GM12875 (cell line): ENCODE results near the gene SAFB2.

Experiments
- H3K4me3 ChIP-seq: one replicate; pipeline ENCODE4 v1.5.1; 2011; ENCODE audit warnings: low read depth, low read length, control low read depth
- TF ChIP-seq, protein P1 (sequence below): IDR thresholded peaks from 2 replicates; pipeline ENCODE4 v1.5.1; 2011; ENCODE audit warnings: low read depth, mild to moderate bottlenecking, control low read depth, inconsistent platforms, low read length, moderate library complexity, borderline replicate concordance; ENCODE audit not compliant: insufficient read depth

The SAFB2 gene

DNA sequence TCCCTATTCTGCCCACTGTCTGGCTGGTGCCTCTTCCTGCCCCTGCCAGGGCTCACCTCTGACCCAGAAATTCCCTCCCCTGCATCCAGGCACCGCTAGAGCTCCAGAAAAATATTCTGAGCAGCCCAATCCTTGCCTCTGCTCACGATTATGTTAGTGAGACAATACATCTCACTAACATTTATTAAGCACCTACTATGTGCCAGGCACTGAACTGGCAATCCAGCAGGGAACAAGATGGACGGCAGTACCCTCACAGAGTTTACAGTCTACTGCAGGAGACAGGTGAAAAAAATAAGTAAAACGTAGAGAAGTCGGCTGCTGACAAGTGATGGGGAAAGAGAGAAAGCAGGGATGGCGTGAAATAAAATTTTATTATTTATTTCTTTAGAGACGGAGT is 60.3 kb downstream of the SAFB2 start:
- TF ChIP-seq, protein P1, sequence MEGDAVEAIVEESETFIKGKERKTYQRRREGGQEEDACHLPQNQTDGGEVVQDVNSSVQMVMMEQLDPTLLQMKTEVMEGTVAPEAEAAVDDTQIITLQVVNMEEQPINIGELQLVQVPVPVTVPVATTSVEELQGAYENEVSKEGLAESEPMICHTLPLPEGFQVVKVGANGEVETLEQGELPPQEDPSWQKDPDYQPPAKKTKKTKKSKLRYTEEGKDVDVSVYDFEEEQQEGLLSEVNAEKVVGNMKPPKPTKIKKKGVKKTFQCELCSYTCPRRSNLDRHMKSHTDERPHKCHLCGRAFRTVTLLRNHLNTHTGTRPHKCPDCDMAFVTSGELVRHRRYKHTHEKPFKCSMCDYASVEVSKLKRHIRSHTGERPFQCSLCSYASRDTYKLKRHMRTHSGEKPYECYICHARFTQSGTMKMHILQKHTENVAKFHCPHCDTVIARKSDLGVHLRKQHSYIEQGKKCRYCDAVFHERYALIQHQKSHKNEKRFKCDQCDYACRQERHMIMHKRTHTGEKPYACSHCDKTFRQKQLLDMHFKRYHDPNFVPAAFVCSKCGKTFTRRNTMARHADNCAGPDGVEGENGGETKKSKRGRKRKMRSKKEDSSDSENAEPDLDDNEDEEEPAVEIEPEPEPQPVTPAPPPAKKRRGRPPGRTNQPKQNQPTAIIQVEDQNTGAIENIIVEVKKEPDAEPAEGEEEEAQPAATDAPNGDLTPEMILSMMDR: no peak
- no peak overlapping the region for H3K4me3 ChIP-seq

DNA sequence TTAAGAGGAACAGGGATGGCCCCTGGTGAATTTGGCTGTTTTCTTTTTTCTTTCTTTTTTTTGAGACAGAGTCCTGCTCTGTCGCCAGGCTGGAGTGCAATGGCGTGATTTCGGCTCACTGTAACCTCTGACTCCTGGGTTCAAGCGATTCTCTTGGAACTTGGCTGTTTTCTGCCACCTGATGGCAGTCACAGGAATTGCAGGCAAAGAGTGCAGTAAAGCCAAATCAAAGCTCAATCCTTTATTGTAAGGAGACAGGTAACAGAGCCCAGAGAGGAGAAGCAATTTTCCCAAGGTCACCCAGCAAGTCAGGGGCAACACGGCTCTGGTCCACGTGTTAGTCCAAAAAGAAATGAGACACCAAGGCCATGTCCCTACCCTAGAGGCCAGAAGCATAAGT is 61.0 kb downstream of the SAFB2 start:
- no peak overlapping the region for H3K4me3 ChIP-seq
- TF ChIP-seq, protein P1: peak; percentile 40; the same call in 1 of the 2 replicates

DNA sequence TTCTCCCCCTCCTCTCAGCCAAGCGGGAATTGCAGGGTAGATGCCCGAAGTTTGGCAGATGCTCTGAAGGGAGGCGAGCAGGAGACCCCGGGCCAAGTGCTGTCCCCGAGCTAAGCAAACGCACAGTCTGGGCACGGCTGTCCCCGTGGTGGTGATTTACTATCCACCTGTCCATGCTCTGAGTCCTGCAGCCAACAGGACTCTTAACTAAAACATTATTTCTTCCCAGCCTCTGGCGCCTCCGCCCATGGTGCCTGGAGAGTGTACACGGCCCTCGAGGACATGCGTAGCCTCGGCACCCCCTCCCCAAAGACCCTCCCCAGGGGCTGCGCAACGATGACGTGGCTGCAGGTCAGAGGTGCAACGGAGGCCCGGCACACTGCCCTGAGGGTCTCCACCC is 62.4 kb downstream of the SAFB2 start:
- no peak overlapping the region for H3K4me3 ChIP-seq
- TF ChIP-seq, protein P1: no peak

DNA sequence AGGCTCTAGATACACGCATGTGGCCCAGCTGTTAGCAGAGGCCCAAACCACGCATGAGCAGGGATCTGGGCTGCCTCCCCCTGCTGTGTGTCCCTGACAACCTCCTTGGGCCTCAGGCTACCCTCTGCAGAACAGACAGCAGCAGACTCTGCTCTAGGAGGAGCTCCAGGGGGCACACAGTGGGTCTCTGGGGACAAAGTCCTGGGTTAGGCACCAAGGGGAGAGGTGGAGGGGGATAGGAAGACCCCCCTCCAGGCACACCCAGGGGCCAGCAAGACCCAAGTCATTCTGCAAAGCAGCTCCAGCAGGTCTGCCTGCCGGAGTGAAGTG is 62.8 kb downstream of the SAFB2 start:
- no peak overlapping the region for H3K4me3 ChIP-seq
- TF ChIP-seq, protein P1: no peak

DNA sequence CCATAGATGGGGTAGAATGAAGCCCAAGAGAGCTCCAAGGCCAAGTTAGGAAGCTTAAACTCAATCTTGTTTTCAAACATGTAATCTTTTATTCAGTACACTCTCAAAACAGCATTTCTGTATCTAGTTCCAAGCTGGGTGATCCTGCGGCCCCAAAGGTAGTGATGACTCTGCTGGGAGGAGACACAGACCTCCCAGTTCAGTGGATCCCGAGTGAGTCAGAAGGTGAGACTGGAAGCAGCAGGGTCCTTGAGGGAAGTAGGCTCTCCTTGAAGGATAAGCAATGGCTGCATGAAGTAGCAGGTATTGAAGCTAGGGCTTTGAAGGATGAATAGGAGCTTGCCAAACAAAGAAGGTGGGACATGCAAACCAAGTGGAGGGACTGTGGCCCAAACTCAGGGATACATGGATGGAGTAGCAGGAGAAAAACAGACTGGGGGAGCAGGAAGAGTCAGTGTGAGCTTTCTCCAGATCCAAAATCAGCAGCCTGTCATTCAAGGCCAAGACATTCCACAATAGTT is 64.4 kb downstream of the SAFB2 start:
- TF ChIP-seq, protein P1: no peak
- H3K4me3 ChIP-seq: no peak overlapping the region

DNA sequence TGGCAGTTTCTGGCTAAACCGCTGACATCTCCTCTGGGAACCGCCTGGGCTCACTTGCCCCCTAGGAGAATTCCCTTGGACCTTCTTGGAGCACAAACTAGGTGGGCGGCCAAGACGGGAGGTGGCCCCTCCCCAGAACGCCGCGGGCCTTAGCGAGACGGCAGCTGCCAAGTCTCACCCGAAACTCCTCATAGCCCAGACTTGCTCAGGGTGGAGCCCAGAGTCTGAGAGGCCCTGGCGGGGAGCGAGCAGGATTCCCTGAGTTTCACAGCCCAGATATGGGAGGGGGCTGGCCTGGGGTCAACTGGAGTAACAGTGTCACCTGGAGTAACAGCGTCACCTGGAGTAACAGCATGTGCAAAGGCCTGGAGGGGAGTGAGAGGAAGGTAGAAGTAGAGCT is 64.9 kb downstream of the SAFB2 start:
- TF ChIP-seq, protein P1: no peak

DNA sequence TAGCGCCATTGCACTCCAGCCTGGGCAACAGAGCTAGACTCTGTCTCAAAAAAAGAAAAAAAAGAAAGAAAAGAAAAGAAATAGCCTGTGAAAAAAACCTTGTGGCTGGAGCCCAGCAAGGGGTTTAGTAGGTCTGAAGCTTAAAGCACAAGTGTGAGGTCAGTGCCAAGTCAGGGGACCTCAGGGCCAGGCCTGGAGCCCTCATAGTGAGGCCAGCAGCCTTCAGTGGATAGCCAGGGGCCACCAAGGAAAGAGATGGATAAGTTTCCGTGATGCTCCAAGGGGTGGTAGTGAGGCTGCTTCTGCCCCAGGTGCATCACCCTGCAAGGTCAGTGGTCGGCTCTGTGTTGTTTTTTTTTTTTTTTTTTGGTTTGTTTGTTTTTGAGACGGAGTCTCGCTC is 67.7 kb downstream of the SAFB2 start:
- no peak overlapping the region for H3K4me3 ChIP-seq
- TF ChIP-seq, protein P1: no peak

More for the DNA sequence above, 64.9 kb downstream of the SAFB2 start:
- no peak overlapping the region for H3K4me3 ChIP-seq
